Uterus (tissue), 4 donors: ENCODE results near the gene CARD10. TPM values are rescaled to one million over a fixed set of nuclear protein-coding genes. Genes with fewer than 3 reads are reported as not detected.

Source experiments
- DNase-seq, 2 donors: peaks; one replicate each; pipeline ENCODE4 v3.0.0-alpha.2; 2019 to 2020
- H3K27ac ChIP-seq, 2 donors: fragments of 200-600 bp; sonication (generic); 1 replicate in 1 of 2; 2 replicates in 1 of 2; pipeline ENCODE4 v1.5.1; 2016 to 2018
- H3K27me3 ChIP-seq, 2 donors: fragments of 200-600 bp; sonication (generic); one replicate each; pipeline ENCODE4 v1.5.1; 2018 to 2019; ENCODE audit warnings: control low read depth in 1 of 2
- H3K36me3 ChIP-seq, 2 donors: fragments of 200-600 bp; sonication (generic); one replicate each; pipeline ENCODE4 v1.5.1; 2019; ENCODE audit warnings: control low read depth in 1 of 2
- H3K4me1 ChIP-seq, 2 donors: fragments of 200-600 bp; sonication (generic); one replicate each; pipeline ENCODE4 v1.5.1; 2018 to 2019; ENCODE audit warnings: control low read depth in 1 of 2
- H3K4me3 ChIP-seq, 2 donors: fragments of 200-600 bp; sonication (generic); 1 replicate in 1 of 2; 2 replicates in 1 of 2; pipeline ENCODE4 v1.5.1; 2018 to 2019; ENCODE audit warnings: mild to moderate bottlenecking in 1 of 2
- H3K9me3 ChIP-seq, 2 donors: fragments of 200-600 bp; sonication (generic); one replicate each; pipeline ENCODE4 v1.5.1; 2019; ENCODE audit warnings: control low read depth in 1 of 2
- POLR2A ChIP-seq, 2 donors: fragments of 450-650 bp; IDR thresholded peaks; one replicate each; pipeline ENCODE4 v1.6.1; 2016; ENCODE audit warnings: antibody characterized with exemption in 2 of 2, mild to moderate bottlenecking in 1 of 2, moderate library complexity in 1 of 2
- intact Hi-C: fragments of 100-400 bp; cut with DNase I; formaldehyde crosslinking; loops from one replicate; pipeline ENCODE4 v1.15.1; 2023; ENCODE audit warnings: low total_unique reads
- total RNA-seq, 4 donors: library from RNA; depleted of rRNA in 3 of 4; stranded (reverse); fragments of >200 nt in 3 of 4; gene quantifications; one replicate each; pipeline versions ENCODE4 v1.1.0 to v1.2.4, GENCODE V29; 2014 to 2023
- TF ChIP-seq, protein P1 (sequence below), 4 experiments: fragments of 200-600 bp in 2 of 4; fragments of 450-650 bp in 2 of 4; sonication (generic) in 2 of 4; IDR thresholded peaks; one replicate each; pipeline ENCODE4 v1.5.1; 2016 to 2019; ENCODE audit warnings: antibody characterized with exemption in 4 of 4, mild to moderate bottlenecking in 2 of 4, moderate library complexity in 1 of 4
- donor health status: DM: yes; HTN: yes; CAD: no.

CARD10 gene
- total RNA-seq, 4 donors from 2014 or later: 4.6 to 23.4 (median 10.2) TPM

GRCh38 chr22:37514526-37515051, 4.6 kb downstream of the CARD10 start:
- H3K27ac ChIP-seq: no peak overlapping the region
- no peaks in the 10 kb centered on the region for H3K9me3 ChIP-seq
- DNase-seq: no peak
- H3K4me3 ChIP-seq: no peak overlapping the region
- intact Hi-C loops: no loop called here
- no peaks in the 10 kb centered on the region for H3K36me3 ChIP-seq
- no peak for TF ChIP-seq POLR2A (IDR thresholded peaks at IDR 0.05)
- TF ChIP-seq, protein P1, sequence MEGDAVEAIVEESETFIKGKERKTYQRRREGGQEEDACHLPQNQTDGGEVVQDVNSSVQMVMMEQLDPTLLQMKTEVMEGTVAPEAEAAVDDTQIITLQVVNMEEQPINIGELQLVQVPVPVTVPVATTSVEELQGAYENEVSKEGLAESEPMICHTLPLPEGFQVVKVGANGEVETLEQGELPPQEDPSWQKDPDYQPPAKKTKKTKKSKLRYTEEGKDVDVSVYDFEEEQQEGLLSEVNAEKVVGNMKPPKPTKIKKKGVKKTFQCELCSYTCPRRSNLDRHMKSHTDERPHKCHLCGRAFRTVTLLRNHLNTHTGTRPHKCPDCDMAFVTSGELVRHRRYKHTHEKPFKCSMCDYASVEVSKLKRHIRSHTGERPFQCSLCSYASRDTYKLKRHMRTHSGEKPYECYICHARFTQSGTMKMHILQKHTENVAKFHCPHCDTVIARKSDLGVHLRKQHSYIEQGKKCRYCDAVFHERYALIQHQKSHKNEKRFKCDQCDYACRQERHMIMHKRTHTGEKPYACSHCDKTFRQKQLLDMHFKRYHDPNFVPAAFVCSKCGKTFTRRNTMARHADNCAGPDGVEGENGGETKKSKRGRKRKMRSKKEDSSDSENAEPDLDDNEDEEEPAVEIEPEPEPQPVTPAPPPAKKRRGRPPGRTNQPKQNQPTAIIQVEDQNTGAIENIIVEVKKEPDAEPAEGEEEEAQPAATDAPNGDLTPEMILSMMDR (IDR thresholded peaks at IDR 0.05): no peak
- peaks cover 0 to 16% of the 10 kb centered on the region in 2 donors for H3K4me1 ChIP-seq
- peaks cover 0 to 3% of the 10 kb centered on the region in 2 donors for H3K27me3 ChIP-seq

DNA sequence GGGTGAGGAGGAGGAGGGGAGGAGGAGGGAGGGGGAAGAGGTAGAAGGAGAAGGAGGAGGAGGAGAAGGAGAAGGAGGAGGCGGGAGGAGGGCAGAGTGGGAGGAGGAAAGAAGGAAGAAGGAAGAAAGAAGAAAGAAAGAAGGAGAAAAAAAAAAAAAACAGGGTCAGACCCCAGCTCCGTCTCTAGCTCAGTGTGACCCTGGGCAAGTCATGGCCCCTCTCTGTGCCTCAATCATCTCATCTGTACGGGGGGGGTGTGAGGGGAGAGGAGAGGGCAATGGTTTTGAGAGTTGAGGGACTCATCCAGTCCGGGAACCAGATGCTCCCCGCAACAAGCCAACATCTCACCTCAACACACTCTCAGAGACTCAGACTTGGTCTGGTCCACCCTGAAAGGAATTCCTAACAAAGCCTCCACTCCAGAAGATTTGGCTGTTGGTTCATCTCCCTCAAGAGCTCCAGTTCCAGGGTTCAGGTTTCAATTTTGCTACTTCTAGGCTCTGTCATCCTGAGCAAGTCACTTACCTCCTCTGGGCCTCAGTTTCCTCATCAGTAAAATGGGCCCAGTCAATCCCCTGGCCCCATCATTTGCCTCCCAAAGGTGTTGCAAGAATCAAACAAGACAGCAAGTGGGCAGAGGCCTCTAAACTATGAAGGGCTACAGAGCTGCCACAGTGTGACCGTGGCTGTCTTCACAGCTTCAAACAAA, 7.7 kb downstream of the CARD10 start:
- Histone ChIP-seq H3K27me3 (no peaks in the 10 kb centered on the region), H3K27ac (peak overlapping the region in 1 of 2 donors; percentile 67), H3K9me3 (no peaks in the 10 kb centered on the region), H3K36me3 (no peaks in the 10 kb centered on the region), H3K4me1 (peaks cover 0 to 6% of the 10 kb centered on the region in 2 donors), H3K4me3 (no peak overlapping the region)
- DNase-seq: no peak
- intact Hi-C loops: no loop called here
- TF ChIP-seq, protein P1 (IDR thresholded peaks at IDR 0.05): no peak
- no peak for TF ChIP-seq POLR2A (IDR thresholded peaks at IDR 0.05)

DNA sequence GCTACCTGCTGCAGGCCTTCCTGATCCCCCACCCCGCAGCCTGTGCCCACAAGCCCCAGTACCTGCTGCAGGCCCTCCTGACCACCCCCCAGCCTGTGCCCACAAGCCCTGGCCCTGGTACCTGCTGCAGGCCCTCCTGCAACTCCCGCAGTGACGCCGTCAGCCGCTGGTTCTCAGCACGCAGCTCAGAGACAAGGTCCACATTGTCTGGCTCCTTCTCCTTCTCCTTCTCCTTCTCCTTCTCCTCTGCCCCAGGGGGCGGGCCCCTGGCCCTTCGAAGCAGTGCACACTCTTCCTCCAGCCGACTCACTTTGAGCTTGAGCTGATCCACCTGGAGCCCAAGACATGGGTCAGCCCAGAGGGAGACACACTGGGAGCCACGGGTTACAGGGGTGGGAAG, 9.1 kb downstream of the CARD10 start:
- H3K4me1 ChIP-seq: peaks cover 0 to 6% of the 10 kb centered on the region in 2 donors
- H3K9me3 ChIP-seq: no peaks in the 10 kb centered on the region
- no peaks in the 10 kb centered on the region for H3K27me3 ChIP-seq
- H3K4me3 ChIP-seq: no peak overlapping the region
- DNase-seq: no peak
- peak overlapping the region in 1 of 2 donors; percentile 26 for H3K27ac ChIP-seq
- intact Hi-C loops: no loop called here
- no peak for TF ChIP-seq POLR2A (IDR thresholded peaks at IDR 0.05)
- TF ChIP-seq, protein P1 (IDR thresholded peaks at IDR 0.05): no peak
- no peaks in the 10 kb centered on the region for H3K36me3 ChIP-seq

DNA sequence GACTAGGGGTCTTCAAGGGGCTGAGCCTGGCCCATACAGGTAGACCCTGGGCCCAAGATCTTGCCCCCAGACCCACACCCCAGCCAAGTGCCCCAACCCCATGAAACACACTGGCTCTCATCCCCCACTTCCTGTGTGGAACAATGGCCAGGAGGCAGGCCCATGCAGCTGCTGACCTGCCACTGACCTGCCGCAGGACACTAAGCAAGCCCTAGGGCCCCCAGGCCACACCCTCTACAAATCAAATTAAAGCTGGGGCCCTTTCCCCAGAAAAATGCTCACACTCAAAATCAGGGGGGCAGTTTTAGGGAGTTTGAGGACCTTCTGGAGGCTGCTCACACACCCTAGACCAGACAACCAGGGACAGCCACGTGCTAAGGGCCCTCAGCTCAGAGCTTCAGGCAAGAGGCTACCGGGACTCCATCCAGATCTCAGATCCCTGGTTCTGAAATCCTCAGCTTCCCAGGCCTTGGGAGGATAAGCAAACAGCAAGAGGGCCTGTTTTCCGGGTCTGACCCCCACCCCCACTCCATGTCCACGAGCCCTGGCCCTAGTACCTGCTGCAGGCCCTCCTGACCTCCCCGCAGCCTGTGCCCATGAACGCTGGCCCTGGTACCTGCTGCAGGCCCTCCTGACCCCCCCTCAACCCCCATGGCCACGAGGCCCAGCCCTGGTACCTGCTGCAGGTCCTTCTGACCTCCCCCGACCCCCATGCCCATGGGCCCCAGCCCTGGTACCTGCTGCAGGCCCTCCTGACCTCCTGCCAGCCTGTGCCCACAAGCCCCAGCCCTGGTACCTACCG, 10.0 kb downstream of the CARD10 start:
- DNase-seq: no peak
- peak overlapping the region in 1 of 2 donors; percentile 50 for H3K27ac ChIP-seq
- TF ChIP-seq, protein P1 (IDR thresholded peaks at IDR 0.05): no peak
- no peak for TF ChIP-seq POLR2A (IDR thresholded peaks at IDR 0.05)

More for the DNA sequence above, 10.0 kb downstream of the CARD10 start:
- no peaks in the 10 kb centered on the region for H3K27me3 ChIP-seq
- intact Hi-C loops: no loop called here
- no peaks in the 10 kb centered on the region for H3K36me3 ChIP-seq
- H3K4me3 ChIP-seq: no peak overlapping the region
- H3K9me3 ChIP-seq: no peaks in the 10 kb centered on the region
- peaks cover 0 to 6% of the 10 kb centered on the region in 2 donors for H3K4me1 ChIP-seq
